ENCODE results near the gene TXNRD1. TPM values are rescaled to one million over a fixed set of nuclear protein-coding genes. Genes with fewer than 3 reads are reported as not detected.

TXNRD1 gene
- total and polyA plus RNA-seq, 4 donors, result 48.3 to 81.6 (median 65.4) TPM

DNA sequence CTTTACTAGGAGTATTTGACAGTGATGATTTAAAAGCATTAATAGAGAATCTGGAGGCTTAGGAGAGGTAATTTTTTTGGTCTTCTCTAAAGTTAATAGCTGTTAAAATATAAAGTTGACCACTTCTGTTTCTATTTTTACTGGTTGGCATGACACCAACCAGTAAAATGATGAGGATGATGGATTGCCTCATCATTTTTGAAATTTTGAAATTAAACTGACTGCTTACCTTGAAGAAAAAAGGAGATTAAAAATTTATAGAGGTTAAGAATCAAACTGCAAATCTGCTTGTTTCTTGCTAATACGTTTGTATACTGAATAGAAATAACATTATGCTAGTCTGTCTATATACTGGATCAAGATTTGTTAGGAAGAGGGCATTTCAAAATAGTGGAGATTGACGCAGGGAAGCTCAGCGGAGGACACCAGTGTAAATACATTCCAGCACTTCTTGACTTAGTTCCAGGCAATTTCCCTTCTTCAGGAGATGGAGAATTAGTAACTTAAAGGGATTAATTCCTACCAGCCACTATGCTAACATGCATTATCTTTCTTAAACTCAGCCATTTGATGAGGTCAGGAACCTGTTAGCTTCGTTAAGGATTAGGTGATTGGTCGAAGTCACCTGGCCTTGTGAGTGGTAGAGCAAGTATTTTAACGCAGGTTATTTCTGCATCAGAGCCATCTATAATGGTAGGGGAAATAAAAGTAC is 91.5 kb downstream of the TXNRD1 start:
- 95% methylated on average over 3 of the region's 6 CpGs for WGBS (ENCODE audit: insufficient coverage)
- Histone ChIP-seq H3K27ac (ENCODE audit: low read depth, low read length) (no peak overlapping the region), H3K36me3 (ENCODE audit: control insufficient read depth, insufficient read depth, low read length) (peaks cover 11% of the 10 kb centered on the region)

DNA sequence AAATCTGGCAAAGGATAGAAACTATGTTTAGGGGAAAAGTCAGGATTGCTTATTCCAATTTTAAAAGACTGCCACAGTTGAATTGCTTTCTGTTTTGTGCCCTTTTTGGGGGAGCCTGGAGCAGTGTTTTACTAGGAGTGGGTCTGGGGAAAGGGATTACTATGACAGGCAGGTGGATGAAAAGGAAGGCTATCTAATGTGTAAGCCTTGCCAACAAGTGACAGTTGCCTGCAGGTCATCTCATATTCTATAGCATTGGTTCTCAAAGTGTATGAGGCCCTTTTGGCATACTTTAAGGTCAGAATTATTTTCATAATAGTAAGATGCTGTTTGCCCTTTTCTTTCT is 92.0 kb downstream of the TXNRD1 start:
- no peak for DNase-seq (ENCODE audit: low read depth in 4 of 6, low spot score in 6 of 6)
- Histone ChIP-seq H3K9me3 (ENCODE audit: control insufficient read depth, insufficient read depth, low read length) (no peaks in the 10 kb centered on the region), H3K27ac (ENCODE audit: low read depth, low read length) (no peak overlapping the region), H3K36me3 (ENCODE audit: control insufficient read depth, insufficient read depth, low read length) (peaks cover 11% of the 10 kb centered on the region), H3K27me3 (ENCODE audit: control insufficient read depth, insufficient read depth, low read length) (no peaks in the 10 kb centered on the region), H3K4me3 (ENCODE audit: low read depth, low read length) (no peak overlapping the region), H3K4me1 (ENCODE audit: control insufficient read depth, insufficient read depth, low read length) (peaks cover 12% of the 10 kb centered on the region)

More for the DNA sequence above, 91.5 kb downstream of the TXNRD1 start:
- H3K4me1 ChIP-seq (ENCODE audit: control insufficient read depth, insufficient read depth, low read length), result peaks cover 12% of the 10 kb centered on the region
- H3K9me3 ChIP-seq (ENCODE audit: control insufficient read depth, insufficient read depth, low read length), result no peaks in the 10 kb centered on the region
- no peaks in the 10 kb centered on the region for H3K27me3 ChIP-seq (ENCODE audit: control insufficient read depth, insufficient read depth, low read length)
- H3K4me3 ChIP-seq (ENCODE audit: low read depth, low read length), result no peak overlapping the region
- DNase-seq (ENCODE audit: low read depth in 4 of 6, low spot score in 6 of 6), result no peak

DNA sequence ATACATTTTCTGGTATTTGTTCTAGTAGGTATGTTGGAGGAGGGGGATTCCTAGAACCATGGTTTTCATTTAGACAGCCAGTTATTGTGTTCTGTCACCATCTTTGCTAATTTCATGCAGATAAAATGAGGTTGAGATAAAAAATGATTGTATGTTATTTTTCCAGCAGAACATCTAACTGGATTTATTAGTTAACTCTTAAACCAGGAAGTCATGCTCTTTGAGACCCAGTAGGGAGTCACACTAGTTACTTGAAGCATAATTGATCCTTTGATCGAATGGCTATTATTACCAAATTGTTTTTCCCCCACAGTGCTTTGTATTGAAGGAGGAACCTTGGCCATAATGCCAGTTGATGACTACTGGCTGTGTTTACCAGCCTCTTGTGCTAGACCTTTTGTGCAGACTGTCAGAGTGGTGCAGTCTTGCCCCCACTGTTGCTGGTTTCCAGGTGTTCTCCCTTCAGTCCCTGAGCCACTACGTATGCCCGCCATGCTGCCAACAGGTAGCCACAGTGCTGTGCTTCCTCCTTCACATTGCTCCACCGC is 93.9 kb downstream of the TXNRD1 start:
- H3K27ac ChIP-seq (ENCODE audit: low read depth, low read length), result no peak overlapping the region
- DNase-seq (ENCODE audit: low read depth in 4 of 6, low spot score in 6 of 6), result no peak
- 83% methylated on average over 2 of the region's 4 CpGs for WGBS (ENCODE audit: insufficient coverage)
- H3K36me3 ChIP-seq (ENCODE audit: control insufficient read depth, insufficient read depth, low read length), result peaks cover 13% of the 10 kb centered on the region
- H3K4me3 ChIP-seq (ENCODE audit: low read depth, low read length), result no peak overlapping the region
- H3K9me3 ChIP-seq (ENCODE audit: control insufficient read depth, insufficient read depth, low read length), result no peaks in the 10 kb centered on the region
- H3K27me3 ChIP-seq (ENCODE audit: control insufficient read depth, insufficient read depth, low read length), result no peaks in the 10 kb centered on the region
- H3K4me1 ChIP-seq (ENCODE audit: control insufficient read depth, insufficient read depth, low read length), result no peaks in the 10 kb centered on the region

DNA sequence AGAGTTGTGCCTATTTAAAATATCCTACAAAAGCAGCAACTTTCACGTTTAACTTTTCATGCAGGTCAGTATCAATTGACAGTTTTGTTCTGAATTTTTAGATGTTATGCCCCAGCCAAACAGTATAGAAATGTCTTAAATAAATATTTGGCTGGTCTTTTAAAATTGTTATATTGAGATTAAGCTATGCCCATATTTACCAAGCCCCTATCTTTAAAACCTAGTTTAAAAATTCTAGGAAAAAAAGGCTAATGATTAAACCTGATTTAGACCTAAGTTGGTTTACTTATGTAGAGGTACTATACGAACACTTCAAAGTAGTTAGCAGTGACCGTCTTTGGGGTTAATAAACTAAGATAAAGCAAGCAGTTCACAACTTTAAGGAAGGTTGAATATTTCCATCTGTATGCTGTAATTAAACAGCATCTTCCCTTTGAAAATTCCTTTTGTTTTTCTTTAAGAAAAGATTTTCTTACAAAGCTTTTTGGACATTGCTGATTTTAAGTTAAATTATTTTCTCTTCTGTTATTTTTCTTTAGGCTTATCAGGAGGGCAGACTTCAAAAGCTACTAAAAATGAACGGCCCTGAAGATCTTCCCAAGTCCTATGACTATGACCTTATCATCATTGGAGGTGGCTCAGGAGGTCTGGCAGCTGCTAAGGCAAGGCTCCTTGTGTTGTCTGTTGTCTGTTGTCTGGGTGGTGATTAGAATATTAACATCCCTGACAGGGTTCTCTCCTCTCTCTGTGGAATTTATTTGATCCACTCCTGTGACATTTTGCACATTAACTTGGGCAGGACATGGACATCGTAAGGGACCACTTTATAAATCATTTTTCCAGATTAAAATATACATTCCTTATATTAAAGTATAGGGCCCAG is 95.4 kb downstream of the TXNRD1 start:
- Histone ChIP-seq H3K27me3 (ENCODE audit: control insufficient read depth, insufficient read depth, low read length) (no peaks in the 10 kb centered on the region), H3K36me3 (ENCODE audit: control insufficient read depth, insufficient read depth, low read length) (peaks cover 18% of the 10 kb centered on the region), H3K27ac (ENCODE audit: low read depth, low read length) (no peak overlapping the region), H3K4me1 (ENCODE audit: control insufficient read depth, insufficient read depth, low read length) (no peaks in the 10 kb centered on the region), H3K9me3 (ENCODE audit: control insufficient read depth, insufficient read depth, low read length) (no peaks in the 10 kb centered on the region), H3K4me3 (ENCODE audit: low read depth, low read length) (no peak overlapping the region)
- DNase-seq (ENCODE audit: low read depth in 4 of 6, low spot score in 6 of 6), result no peak
- WGBS (ENCODE audit: insufficient coverage), result no CpG with 5 or more reads among the region's 5 CpGs

DNA sequence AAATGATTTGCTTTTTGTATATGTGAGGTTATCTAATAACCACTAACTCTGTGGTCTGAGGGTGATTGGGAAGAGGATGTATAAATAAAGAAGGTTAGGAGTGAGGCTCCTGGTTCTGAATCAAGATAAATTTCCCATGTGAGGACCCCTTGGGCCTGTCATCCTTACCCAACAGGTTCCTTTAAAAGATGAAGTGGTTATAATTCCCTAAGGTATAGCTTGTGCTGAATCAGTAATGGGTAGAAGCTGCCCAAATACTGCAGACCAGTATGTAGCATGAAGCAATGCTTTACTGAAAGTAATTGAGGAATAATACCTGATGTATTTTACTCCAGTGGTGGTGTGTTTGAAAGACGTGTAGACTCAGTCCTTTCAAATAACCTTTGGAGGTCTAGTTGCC is 96.6 kb downstream of the TXNRD1 start:
- Histone ChIP-seq H3K9me3 (ENCODE audit: control insufficient read depth, insufficient read depth, low read length) (no peaks in the 10 kb centered on the region), H3K4me3 (ENCODE audit: low read depth, low read length) (no peak overlapping the region), H3K27ac (ENCODE audit: low read depth, low read length) (no peak overlapping the region), H3K36me3 (ENCODE audit: control insufficient read depth, insufficient read depth, low read length) (peaks cover 18% of the 10 kb centered on the region), H3K4me1 (ENCODE audit: control insufficient read depth, insufficient read depth, low read length) (no peaks in the 10 kb centered on the region), H3K27me3 (ENCODE audit: control insufficient read depth, insufficient read depth, low read length) (no peaks in the 10 kb centered on the region)
- WGBS (ENCODE audit: insufficient coverage), result no CpG with 5 or more reads among the region's 1 CpG
- DNase-seq (ENCODE audit: low read depth in 4 of 6, low spot score in 6 of 6), result no peak

DNA sequence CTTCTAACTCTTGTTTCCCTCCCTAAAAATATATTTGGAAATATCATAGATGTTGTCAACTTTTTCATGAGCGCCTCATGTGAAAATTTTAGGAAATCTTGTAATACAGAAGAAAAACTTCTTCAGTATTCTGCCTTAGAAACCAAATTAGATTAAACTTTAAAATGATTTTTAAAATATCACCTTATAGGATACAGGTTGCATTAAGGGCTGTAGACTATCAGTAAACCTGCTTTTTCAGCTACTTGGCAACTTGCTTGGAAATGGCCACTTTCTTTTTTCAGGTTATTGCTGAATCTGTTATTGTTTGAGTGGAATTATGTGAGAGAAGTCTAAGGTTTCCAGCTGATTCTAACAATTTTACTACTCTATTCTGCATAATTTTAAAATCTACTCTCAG is 97.1 kb downstream of the TXNRD1 start:
- Histone ChIP-seq H3K4me3 (ENCODE audit: low read depth, low read length) (no peak overlapping the region), H3K36me3 (ENCODE audit: control insufficient read depth, insufficient read depth, low read length) (peaks cover 18% of the 10 kb centered on the region), H3K27ac (ENCODE audit: low read depth, low read length) (no peak overlapping the region), H3K4me1 (ENCODE audit: control insufficient read depth, insufficient read depth, low read length) (no peaks in the 10 kb centered on the region), H3K27me3 (ENCODE audit: control insufficient read depth, insufficient read depth, low read length) (no peaks in the 10 kb centered on the region), H3K9me3 (ENCODE audit: control insufficient read depth, insufficient read depth, low read length) (no peaks in the 10 kb centered on the region)
- no peak for DNase-seq (ENCODE audit: low read depth in 4 of 6, low spot score in 6 of 6)
- no CpG with 5 or more reads among the region's 1 CpG for WGBS (ENCODE audit: insufficient coverage)

DNA sequence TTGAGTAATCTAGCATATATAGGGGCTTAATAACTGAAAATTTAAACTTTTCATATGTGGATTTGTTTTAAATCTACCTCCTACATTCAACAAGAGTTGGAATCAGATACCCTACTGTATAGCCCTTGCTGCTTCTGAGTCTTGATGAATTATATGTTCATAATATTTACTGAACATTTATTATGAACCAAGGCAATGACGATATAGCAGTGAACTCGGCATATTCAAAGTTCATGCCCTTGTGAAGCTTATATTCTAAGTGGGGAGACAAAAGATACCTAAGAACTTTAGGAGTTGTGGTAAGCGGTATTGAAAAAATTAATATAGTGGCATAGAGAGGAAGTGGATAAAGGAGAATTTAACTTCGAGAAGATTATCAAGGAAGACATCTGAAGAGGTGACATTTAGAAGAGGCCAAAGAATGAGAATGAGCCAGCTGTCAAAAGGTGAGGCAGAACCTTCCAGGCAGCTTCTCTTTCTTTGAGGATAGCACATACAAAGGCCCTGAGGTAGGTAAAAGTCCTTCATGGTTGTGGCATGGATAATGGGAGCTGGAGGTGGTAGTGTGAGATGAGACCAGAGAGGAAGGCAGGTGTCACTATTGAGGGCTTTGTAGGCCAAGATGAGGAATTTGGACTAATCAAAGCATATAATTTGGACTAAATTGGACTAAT is 98.1 kb downstream of the TXNRD1 start:
- 75% methylated on average over 3 of the region's 4 CpGs for whole genome bisulfite sequencing (ENCODE audit: insufficient coverage)
- peaks cover 20% of the 10 kb centered on the region for H3K36me3 ChIP-seq (ENCODE audit: control insufficient read depth, insufficient read depth, low read length)

DNA sequence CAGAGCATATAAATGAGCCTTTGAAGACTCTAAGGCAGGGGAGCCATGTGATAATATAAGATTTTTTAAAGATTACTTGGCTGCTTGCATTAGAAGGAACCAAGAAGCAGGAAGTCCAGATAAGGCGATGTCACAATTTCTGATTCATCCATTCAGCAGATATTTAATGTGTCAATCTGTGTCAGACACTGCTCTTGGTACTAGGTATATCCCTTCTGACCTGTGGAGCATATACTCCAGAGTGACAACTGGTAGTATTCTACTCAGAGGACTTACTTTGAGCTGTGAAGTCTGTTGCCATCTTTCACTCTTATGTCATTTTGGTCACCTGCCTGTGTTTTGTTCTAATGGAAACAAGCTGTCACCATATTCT is 98.6 kb downstream of the TXNRD1 start:
- no CpG with 5 or more reads among the region's 1 CpG for WGBS (ENCODE audit: insufficient coverage)
- DNase-seq (ENCODE audit: low read depth in 4 of 6, low spot score in 6 of 6), result no peak
- Histone ChIP-seq H3K4me1 (ENCODE audit: control insufficient read depth, insufficient read depth, low read length) (no peaks in the 10 kb centered on the region), H3K27me3 (ENCODE audit: control insufficient read depth, insufficient read depth, low read length) (no peaks in the 10 kb centered on the region), H3K27ac (ENCODE audit: low read depth, low read length) (no peak overlapping the region), H3K9me3 (ENCODE audit: control insufficient read depth, insufficient read depth, low read length) (no peaks in the 10 kb centered on the region), H3K36me3 (ENCODE audit: control insufficient read depth, insufficient read depth, low read length) (peaks cover 20% of the 10 kb centered on the region), H3K4me3 (ENCODE audit: low read depth, low read length) (no peak overlapping the region)

More for the DNA sequence above, 98.1 kb downstream of the TXNRD1 start:
- no peak overlapping the region for H3K4me3 ChIP-seq (ENCODE audit: low read depth, low read length)
- no peaks in the 10 kb centered on the region for H3K27me3 ChIP-seq (ENCODE audit: control insufficient read depth, insufficient read depth, low read length)
- H3K27ac ChIP-seq (ENCODE audit: low read depth, low read length), result no peak overlapping the region
- no peaks in the 10 kb centered on the region for H3K4me1 ChIP-seq (ENCODE audit: control insufficient read depth, insufficient read depth, low read length)
- DNase-seq (ENCODE audit: low read depth in 4 of 6, low spot score in 6 of 6), result no peak
- H3K9me3 ChIP-seq (ENCODE audit: control insufficient read depth, insufficient read depth, low read length), result no peaks in the 10 kb centered on the region

DNA sequence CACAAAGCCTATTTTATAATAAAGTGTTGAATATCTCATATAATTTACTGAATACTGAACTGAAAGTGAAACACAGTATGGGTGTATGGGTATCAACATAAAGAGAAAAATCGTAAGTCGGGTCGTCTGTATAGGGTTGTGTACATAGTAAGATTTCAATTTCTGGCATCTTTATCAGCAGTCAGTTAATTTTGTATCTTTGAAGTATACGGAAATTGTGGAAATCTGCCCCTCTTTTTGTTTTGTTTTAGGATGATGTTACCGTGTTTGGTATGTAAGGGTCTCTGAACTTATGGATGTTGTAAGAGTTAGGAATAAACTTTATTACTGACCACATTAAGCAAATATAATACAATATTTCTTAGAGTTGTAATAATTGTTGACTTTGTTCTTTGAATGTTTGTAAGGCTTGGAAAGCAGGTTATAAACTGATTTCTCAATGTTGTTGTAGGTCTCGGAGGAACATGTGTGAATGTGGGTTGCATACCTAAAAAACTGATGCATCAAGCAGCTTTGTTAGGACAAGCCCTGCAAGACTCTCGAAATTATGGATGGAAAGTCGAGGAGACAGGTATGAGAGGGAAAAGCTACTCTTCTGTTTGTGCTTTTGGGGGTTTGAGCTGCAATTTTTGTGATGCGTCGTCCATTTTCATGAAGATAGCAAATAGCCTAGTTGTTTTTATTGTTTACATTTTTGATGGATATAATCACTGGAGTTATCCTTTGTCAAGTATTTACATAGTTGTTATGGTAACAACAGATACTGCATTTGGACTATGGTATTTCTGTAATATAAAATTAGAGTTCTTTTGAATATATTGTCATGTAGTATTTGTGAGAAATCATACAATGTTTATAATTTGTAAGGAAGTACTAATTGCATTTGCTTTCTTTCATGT is 100.0 kb downstream of the TXNRD1 start:
- Histone ChIP-seq H3K27me3 (ENCODE audit: control insufficient read depth, insufficient read depth, low read length) (no peaks in the 10 kb centered on the region), H3K36me3 (ENCODE audit: control insufficient read depth, insufficient read depth, low read length) (peaks cover 17% of the 10 kb centered on the region), H3K4me3 (ENCODE audit: low read depth, low read length) (no peak overlapping the region), H3K4me1 (ENCODE audit: control insufficient read depth, insufficient read depth, low read length) (no peaks in the 10 kb centered on the region), H3K9me3 (ENCODE audit: control insufficient read depth, insufficient read depth, low read length) (no peaks in the 10 kb centered on the region), H3K27ac (ENCODE audit: low read depth, low read length) (no peak overlapping the region)
- WGBS (ENCODE audit: insufficient coverage), result 91% methylated on average over 7 of the region's 10 CpGs
- DNase-seq (ENCODE audit: low read depth in 4 of 6, low spot score in 6 of 6), result no peak

Measured in spinal cord (tissue), 10 donors.